Ishikawa (cell line): ENCODE data around the gene LANCL2.

Experiments used
- EP300 ChIP-seq: IDR thresholded peaks from 2 replicates; pipeline ENCODE4 v1.6.1; 2012; ENCODE audit warnings: borderline replicate concordance
- NFIC ChIP-seq: IDR thresholded peaks from 2 replicates; pipeline ENCODE4 v1.6.1; 2012
- RAD21 ChIP-seq: IDR thresholded peaks from 2 replicates; pipeline ENCODE4 v1.6.1; 2012; ENCODE audit warnings: low read depth
- USF1 ChIP-seq: IDR thresholded peaks from 2 replicates; pipeline ENCODE4 v1.6.1; 2012
- ZBTB7A ChIP-seq: IDR thresholded peaks from 2 replicates; pipeline ENCODE4 v1.6.1; 2012; ENCODE audit warnings: low read depth

DNA sequence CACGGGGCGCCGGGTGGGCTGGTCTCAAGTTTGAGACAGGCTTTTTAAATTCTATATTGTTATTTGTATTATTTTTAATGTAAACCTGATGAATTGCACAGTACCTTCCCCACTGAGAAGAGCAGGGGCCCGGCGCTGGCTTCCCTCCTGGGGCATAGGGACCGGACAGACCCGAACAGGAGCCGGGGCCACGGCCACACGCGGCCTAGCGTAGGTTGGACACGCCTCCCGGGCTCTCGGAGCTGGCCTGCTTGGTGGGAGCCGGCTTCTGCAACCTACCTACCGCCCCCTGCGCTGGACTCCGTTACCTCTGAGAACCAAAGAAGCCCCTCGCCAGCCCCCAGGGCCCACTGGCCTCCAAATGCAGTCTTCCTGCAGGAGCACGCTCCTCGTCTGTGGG, 19.8 kb upstream of the LANCL2 start:
- TF ChIP-seq EP300 (no peak), RAD21 (no peak), USF1 (no peak), NFIC (no peak), ZBTB7A (no peak)
